HCT116 (cell line): Measurements from ENCODE around the gene TAF6L.
"Not testable (repeated sequence)": the region's sequence is repeated elsewhere in the genome, so short reads cannot be mapped to it uniquely, and the experiment has no call there.

Experiments
- CTCF ChIP-seq, 3 experiments: fragments of 200-600 bp in 1 of 3; sonication (generic) in 1 of 3; IDR thresholded peaks in 2 of 3; conservative IDR thresholded peaks in 1 of 3; 2 replicates each; pipeline ENCODE4 v1.5.1; 2012 to 2017; ENCODE audit warnings: low read depth in 2 of 3, low read length in 2 of 3, antibody characterized with exemption in 1 of 3, borderline replicate concordance in 1 of 3, control low read depth in 1 of 3, mild to moderate bottlenecking in 1 of 3, mixed read lengths in 1 of 3, mixed run types in 1 of 3, moderate library complexity in 1 of 3; ENCODE audit not compliant: insufficient read depth in 1 of 3
- FOSL1 ChIP-seq: IDR thresholded peaks from 2 replicates; pipeline ENCODE4 v1.6.1; 2012; ENCODE audit warnings: low read depth
- JUND ChIP-seq: IDR thresholded peaks from 2 replicates; pipeline ENCODE4 v1.6.1; 2012
- POLR2A ChIP-seq: IDR thresholded peaks from 2 replicates; pipeline ENCODE4 v1.7.0; 2011; ENCODE audit warnings: borderline replicate concordance; ENCODE audit not compliant: insufficient read depth, insufficient read length; ENCODE audit errors: extremely low read depth
- YY1 ChIP-seq: IDR thresholded peaks from 2 replicates; pipeline ENCODE4 v1.6.1; 2011; ENCODE audit warnings: low read length, low read depth, moderate library complexity, mild to moderate bottlenecking; ENCODE audit not compliant: insufficient replicate concordance; ENCODE audit errors: extremely low read depth
- ZBTB33 ChIP-seq: IDR thresholded peaks from 2 replicates; pipeline ENCODE4 v1.6.1; 2011; ENCODE audit warnings: mild to moderate bottlenecking, low read length, moderate library complexity; ENCODE audit not compliant: insufficient replicate concordance; ENCODE audit errors: extremely low read depth
- ZFX ChIP-seq: fragments of 450-650 bp; IDR thresholded peaks from 2 replicates; pipeline ENCODE4 v1.6.1; 2017
- ZNF274 ChIP-seq: fragments of 200-500 bp; sonication (Bioruptor generic); IDR thresholded peaks from 2 replicates; pipeline ENCODE4 v1.6.1; 2014; ENCODE audit warnings: mild to moderate bottlenecking, low read depth, low read length, inconsistent platforms

- not testable (repeated sequence) for TF ChIP-seq FOSL1; ZFX; ZNF274; CTCF (IDR thresholded peaks at IDR 0.05 in 2 of 3, conservative IDR thresholded peaks at IDR 0.05 in 1 of 3; ENCODE audit: borderline replicate concordance in 1 of 3, insufficient read depth in 1 of 3, low read depth in 2 of 3, low read length in 2 of 3); POLR2A; YY1; JUND; ZBTB33
These were observed 21.3 kb upstream of the TAF6L start for GRCh38 chr11:62749931-62750330.
